HG02798 (cell line): ENCODE measurements around the gene ANKRD35.
A peak's percentile ranks its signal among the peaks of the same experiment; 100 is the strongest.

Experiments
- ATAC-seq: cut with Tn5 transposase; IDR thresholded peaks from one replicate; pipeline ENCODE4 v1.9.1; 2021; ENCODE audit warnings: mild to moderate bottlenecking; ENCODE audit not compliant: unreplicated experiment, poor library complexity

The ANKRD35 gene

DNA sequence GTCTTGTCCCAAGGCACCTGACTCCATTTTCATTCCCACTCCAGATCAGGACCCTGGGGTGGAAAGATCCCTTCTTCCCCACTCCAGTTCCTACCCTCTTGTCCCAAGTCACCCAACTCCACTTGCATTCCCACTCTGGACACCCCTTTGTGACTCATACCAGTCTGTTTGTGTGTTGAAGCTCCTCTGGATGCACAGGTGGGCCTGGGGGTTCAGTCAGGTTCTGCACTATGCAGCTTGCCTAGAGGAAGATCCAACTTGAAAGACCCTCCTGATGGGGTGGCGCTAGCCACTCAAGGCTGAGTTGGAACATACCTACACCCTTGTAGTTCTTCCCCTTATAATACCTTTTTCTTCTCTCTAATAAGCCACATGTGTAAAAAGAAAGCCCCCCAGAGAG lies 9.8 kb upstream of the ANKRD35 start:
- ATAC-seq, result no peak

DNA sequence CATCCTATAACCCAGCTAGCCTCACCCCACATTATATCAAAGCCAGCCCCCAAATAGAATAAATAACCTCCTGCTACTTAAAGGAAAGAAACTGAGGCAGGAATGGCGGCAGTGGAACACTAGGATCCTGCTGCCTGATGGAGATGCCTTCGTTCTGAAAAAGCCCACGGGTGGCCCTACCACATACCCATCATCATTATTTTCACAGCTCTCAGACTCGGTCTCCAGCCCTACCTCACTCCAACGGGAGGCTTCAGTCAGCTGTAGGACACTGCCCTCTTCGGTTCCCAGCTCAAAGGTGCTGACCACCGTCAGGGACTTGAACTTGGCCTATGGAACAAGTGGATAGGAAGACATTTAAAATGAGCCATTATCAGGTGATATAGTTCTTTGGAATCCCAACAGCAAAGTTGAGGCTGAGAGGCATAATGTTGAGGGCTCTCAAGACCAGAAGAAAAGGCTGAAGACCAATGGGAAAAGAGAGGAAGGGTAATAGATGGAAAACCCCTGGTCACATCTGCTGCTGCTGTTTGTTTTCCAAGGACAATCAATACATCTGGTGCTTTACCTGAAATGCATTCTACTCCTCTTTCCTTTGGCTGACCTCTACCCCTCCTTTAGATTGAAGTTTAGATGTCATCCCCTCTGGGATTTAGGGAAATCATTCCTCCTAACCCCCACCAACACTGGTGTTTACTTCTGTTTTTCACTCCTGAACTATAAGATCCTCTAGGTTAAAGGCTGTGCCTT lies 7.8 kb upstream of the ANKRD35 start:
- ATAC-seq, result no peak

GRCh38 chr1:145892486-145893087 lies 6.9 kb upstream of the ANKRD35 start:
- ATAC-seq, result no peak

GRCh38 chr1:145891587-145892485 lies 6.2 kb upstream of the ANKRD35 start:
- no peak for ATAC-seq

DNA sequence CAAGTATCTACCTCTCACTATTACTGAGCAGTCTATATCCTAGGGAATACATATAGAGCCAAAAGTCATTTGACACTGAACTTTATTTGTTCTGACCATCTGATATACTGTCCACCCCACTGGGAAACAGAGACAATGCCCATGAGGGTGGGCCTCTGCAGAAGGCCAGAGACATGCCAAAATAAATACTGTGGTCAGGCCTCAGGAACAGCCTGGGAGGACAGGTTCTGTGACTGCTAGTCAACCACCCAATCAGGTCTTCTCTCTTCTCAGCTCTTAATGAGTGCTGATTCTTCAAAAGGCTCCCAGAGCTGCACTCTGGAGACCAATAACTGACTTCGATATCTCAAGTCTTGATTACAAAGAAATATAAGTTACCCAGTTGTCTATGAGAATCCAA lies 5.5 kb upstream of the ANKRD35 start:
- ATAC-seq, result no peak

- no peak for ATAC-seq
These were observed 4.1 kb upstream of the ANKRD35 start for GRCh38 chr1:145889722-145890121.

GRCh38 chr1:145887631-145888030 lies 2.0 kb upstream of the ANKRD35 start:
- no peak for ATAC-seq

DNA sequence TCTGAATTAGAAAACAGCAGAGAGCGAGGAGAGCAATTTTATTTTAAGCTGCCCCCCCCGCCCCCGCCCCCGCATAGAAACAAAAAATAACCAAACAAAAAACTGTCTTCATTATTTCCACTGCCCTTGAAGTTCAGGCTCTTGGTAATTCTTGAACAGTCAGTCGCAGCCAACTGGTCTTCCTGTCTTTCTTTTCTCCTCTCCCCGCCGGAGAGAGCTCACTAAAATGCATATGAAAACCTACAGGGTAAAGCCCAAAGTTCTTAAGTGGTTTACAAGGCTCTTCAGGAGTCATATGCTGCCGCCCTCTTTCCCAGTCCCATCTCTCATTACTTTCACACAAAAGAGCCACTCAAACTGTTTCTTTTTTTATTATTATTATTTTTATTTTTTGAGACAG lies 1.1 kb upstream of the ANKRD35 start:
- no peak for ATAC-seq

GRCh38 chr1:145886390-145886789 lies 724 bp upstream of the ANKRD35 start:
- no peak for ATAC-seq

DNA sequence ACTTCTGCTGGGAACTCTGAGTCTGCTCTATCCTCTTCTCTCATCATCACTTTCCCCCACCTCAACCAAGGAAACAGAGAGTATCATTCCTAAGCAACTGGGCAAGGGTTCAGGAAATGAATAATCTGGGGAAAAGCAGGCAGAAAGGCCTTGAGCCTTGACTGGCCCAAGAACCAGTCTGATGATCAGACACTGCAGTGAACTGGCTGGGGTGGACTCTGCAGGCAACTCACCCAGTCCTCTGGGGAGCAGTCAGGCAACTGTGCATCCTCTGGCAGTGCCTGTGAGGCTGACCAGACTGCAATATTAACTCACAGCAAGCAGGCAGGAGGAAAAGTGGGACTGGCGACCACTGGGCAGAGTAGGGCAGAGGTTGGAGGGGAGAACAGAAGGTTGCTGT lies 991 bp downstream of the ANKRD35 start:
- ATAC-seq, result no peak

DNA sequence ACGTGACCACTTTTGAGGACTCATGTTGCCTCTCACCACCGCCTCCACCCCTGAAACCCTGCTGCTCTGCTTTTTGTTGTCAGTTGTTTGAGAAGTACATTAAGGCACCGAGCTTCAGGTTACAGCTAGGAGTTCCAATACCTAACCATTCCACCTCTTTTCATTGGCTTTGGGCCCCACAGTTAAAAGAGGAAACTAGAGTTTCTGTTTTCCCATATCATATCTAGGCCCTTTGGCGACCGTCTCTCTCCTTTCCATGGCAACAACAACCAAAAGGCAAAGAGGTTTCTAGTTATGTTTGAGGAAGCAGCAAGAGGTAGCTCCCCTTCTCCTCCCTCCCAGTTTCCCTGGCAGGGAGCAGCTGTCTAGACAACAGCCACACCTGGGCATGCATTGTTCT lies 5.9 kb downstream of the ANKRD35 start:
- no peak for ATAC-seq

- no peak for ATAC-seq
These were observed 6.9 kb downstream of the ANKRD35 start for GRCh38 chr1:145878724-145879123.

DNA sequence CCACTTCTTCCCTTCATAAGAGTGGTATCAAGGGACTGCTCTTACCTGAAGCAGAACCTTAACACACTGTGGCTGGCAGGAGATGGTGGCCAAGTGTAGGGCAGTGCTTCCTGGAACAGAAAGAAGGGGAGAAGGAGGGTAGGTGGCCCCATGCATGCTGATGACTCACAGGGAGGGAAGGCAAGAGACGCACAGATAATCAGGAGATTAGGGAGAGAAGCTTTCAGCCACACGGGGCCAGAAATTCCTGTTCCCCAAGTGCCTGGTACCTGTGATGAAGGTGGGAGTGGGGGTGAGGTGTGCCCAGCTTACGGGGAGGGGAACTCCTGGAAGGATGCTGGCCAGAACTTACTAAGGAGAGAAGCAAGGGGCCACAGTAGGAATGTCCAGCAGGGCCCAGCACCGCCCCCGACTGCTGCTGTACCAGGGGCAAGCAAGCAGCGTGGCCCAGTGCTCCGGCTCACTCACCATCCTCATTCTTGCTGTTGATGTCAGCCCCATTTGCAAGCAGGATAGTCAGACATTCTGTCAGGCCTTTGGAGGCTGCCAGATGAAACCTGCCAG lies 7.7 kb downstream of the ANKRD35 start:
- no peak for ATAC-seq

- no peak for ATAC-seq
These were observed 11.0 kb downstream of the ANKRD35 start for GRCh38 chr1:145874646-145875045.

DNA sequence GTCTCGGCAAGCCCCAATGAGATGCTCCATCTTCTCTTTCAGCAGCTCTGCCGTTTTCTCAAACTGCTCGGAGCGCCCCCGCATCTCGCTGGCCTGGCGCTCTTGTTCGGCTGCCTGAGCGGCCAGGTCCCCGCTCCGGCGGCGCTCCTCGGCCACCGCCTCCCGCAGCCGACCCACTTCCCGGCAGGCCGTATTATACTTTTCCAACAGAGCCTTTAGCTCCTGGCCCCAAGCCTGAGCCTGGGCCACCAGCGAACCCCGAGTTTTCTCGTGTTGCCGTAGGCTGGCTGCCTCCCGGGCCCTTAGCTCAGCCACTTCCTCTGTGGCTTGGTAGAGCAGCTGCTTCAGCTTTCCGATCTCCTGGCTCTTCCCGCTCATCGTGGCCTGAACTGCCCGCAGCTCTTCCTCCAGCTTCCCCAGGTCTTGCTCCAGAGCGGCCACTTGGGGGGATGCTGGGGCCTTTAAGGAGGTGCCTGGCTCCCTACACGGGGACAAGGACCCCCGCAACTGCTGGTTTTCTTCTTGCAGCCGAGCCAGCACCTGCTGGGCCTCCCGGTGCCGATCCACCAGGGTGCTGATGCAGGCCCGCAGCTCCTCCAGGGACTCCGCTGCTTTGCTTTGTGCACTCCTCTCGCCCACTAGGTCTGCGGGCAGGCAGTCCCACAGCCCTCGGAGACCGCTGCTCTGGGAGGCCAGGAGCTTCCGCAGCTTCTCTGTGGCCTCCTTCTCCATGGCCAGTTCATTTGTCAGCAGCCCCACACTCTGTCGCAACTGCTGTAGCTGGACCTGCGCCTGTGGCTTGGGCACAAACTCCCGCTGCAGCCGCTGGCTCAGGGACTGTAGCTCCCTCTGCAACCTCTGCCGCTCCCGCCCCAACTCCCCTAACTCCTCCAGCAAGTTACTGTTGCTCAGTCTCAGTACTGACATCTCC lies 13.4 kb downstream of the ANKRD35 start:
- no peak for ATAC-seq

DNA sequence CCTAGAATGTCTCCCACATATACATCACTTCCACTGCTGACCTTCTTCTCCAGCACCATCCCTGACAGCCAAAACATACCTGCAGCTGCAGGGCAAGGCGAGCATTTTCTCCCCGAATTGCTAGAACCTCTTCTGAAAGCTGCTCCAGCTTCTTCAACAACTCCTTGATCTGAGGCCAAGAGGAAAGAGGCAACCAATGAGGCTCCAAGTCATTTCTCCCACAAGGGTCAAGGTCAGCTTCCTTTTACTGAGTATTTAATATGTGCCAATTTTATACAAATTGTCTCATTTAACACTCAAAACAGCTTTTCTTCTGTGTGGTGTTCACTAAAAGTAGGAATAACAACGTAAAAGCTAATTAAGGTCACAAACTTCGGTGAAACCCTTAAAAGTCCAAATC lies 17.4 kb downstream of the ANKRD35 start:
- no peak for ATAC-seq

- no peak for ATAC-seq
These were observed 22.2 kb downstream of the ANKRD35 start for GRCh38 chr1:145863282-145864018.

DNA sequence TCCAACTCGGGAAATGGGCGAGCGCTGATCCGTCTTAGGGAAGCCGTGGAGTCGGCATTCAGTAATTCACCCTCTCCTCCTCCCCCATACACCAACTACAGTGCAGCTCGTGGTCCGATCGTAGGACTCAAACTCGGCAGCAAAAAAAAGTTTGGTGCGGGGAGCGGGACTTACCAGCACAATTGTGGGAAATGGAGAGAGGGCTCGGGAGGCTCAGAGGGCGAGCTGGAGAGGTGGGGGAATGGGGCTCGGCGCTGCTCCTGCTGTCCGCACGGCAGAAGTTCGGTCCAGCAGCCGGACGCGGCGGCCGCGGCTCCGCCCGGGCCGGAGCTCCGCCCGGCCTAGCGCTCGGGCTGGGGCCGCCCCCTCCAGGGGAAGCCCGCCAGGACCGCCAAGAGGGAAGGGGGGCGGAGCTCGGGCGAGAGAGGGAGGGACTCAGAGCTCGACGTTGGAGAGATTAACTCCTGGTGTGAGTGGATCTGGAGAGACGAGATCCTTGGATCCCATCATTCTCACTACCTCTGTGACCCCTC lies 26.1 kb downstream of the ANKRD35 start:
- ATAC-seq, result peak; percentile 82
